HepG2 (cell line): Measurements from ENCODE around the gene ITCH. TPM values are rescaled to one million over a fixed set of nuclear protein-coding genes. Genes with fewer than 3 reads are reported as not detected.
A peak's percentile ranks its signal among the peaks of the same experiment; 100 is the strongest.

Experiments
- ATF1 ChIP-seq: IDR thresholded peaks from 2 replicates; pipeline ENCODE4 v1.6.1; 2016; ENCODE audit warnings: mild to moderate bottlenecking, control low read depth
- CEBPZ ChIP-seq: IDR thresholded peaks from 2 replicates; pipeline ENCODE4 v1.6.1; 2012; ENCODE audit warnings: low read length, improper control_type of control experiment
- JUND ChIP-seq: sonication (generic); formaldehyde crosslinking; IDR thresholded peaks from 2 replicates; pipeline ENCODE4 v1.8.0; 2022; ENCODE audit warnings: mild to moderate bottlenecking, missing genetic modification reagents
- MAFF ChIP-seq: IDR thresholded peaks from 2 replicates; pipeline ENCODE4 v1.6.1; 2011; ENCODE audit warnings: low read depth, low read length, improper control_type of control experiment
- MBD4 ChIP-seq: IDR thresholded peaks from 2 replicates; pipeline ENCODE4 v1.6.1; 2012; ENCODE audit warnings: low read length, inconsistent platforms, borderline replicate concordance
- SIX1 ChIP-seq: sonication (generic); formaldehyde crosslinking; IDR thresholded peaks from 2 replicates; pipeline ENCODE4 v1.4.0; 2020; ENCODE audit warnings: missing genetic modification reagents, borderline replicate concordance
- XRCC5 ChIP-seq: fragments of 200-400 bp; formaldehyde crosslinking; optimal IDR thresholded peaks from 2 replicates; pipeline ENCODE3; 2017; ENCODE audit warnings: mild to moderate bottlenecking, low read length
- ZBTB20 ChIP-seq: sonication (generic); formaldehyde crosslinking; IDR thresholded peaks from 2 replicates; pipeline ENCODE4 v1.8.1; 2023; ENCODE audit warnings: missing genetic modification reagents, low read depth, mild to moderate bottlenecking, borderline replicate concordance
- ZFP37 ChIP-seq: sonication (generic); formaldehyde crosslinking; IDR thresholded peaks from 2 replicates; pipeline ENCODE4 v1.4.0; 2020; ENCODE audit warnings: missing genetic modification reagents, borderline replicate concordance
- ZNF12 ChIP-seq: sonication (generic); formaldehyde crosslinking; IDR thresholded peaks from 2 replicates; pipeline ENCODE4 v1.5.0; 2020; ENCODE audit warnings: missing genetic modification reagents
- ZNF816 ChIP-seq: sonication (generic); formaldehyde crosslinking; IDR thresholded peaks from 2 replicates; pipeline ENCODE4 v1.8.0; 2022; ENCODE audit warnings: missing genetic modification reagents, mild to moderate bottlenecking, borderline replicate concordance
- polyA plus RNA-seq, 8 experiments: library from polyadenylated mRNA; depleted of rRNA in 3 of 8; stranded (reverse) in 7 of 8; unstranded in 1 of 8; fragments of >200 nt; fragmentation: Illumina TruSeq in 4 of 8; extraction: Trizol in 4 of 8; gene quantifications; 2 replicates each; pipeline versions ENCODE4 v1.2.1 to v1.2.3, GENCODE V29; 2011 to 2016; ENCODE audit warnings: low read depth in 4 of 8, missing spikeins in 1 of 8, mixed read lengths in 1 of 8; ENCODE audit not compliant: insufficient read depth in 1 of 8
- total RNA-seq, 5 experiments: library from RNA; depleted of rRNA; stranded (reverse); fragments of >200 nt; fragmentation: Illumina TruSeq; extraction: Trizol; gene quantifications; 2 replicates each; pipeline ENCODE4 v1.2.3, GENCODE V29; 2016; ENCODE audit warnings: low read depth in 1 of 5
- TF ChIP-seq, protein P1 (sequence below): sonication (generic); formaldehyde crosslinking; IDR thresholded peaks from 2 replicates; pipeline ENCODE4 v1.4.0; 2020; ENCODE audit warnings: missing genetic modification reagents
- TF ChIP-seq, protein P2 (sequence below): sonication (generic); formaldehyde crosslinking; IDR thresholded peaks from 2 replicates; pipeline ENCODE4 v1.5.0; 2020; ENCODE audit warnings: missing genetic modification reagents
- TF ChIP-seq, protein P3 (sequence below): sonication (generic); formaldehyde crosslinking; IDR thresholded peaks from 2 replicates; pipeline ENCODE4 v1.4.0; 2020; ENCODE audit warnings: low read depth, mild to moderate bottlenecking, missing genetic modification reagents
- TF ChIP-seq, protein P4 (sequence below): sonication (generic); formaldehyde crosslinking; IDR thresholded peaks from 2 replicates; pipeline ENCODE4 v1.5.0; 2020; ENCODE audit warnings: mild to moderate bottlenecking, missing genetic modification reagents, borderline replicate concordance
- TF ChIP-seq, protein P5 (sequence below): sonication (generic); formaldehyde crosslinking; IDR thresholded peaks from 2 replicates; pipeline ENCODE4 v1.4.0; 2020; ENCODE audit warnings: missing genetic modification reagents, low read depth, mild to moderate bottlenecking, borderline replicate concordance

ITCH gene
- total and polyA plus RNA-seq, 2 of the 13 experiments (the other 11 are each of a cell fraction or from before 2014, with no cell fraction given), result 20.5 to 112 TPM

- TF ChIP-seq, protein P1, sequence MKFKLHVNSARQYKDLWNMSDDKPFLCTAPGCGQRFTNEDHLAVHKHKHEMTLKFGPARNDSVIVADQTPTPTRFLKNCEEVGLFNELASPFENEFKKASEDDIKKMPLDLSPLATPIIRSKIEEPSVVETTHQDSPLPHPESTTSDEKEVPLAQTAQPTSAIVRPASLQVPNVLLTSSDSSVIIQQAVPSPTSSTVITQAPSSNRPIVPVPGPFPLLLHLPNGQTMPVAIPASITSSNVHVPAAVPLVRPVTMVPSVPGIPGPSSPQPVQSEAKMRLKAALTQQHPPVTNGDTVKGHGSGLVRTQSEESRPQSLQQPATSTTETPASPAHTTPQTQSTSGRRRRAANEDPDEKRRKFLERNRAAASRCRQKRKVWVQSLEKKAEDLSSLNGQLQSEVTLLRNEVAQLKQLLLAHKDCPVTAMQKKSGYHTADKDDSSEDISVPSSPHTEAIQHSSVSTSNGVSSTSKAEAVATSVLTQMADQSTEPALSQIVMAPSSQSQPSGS (CRISPR knock-in tag), result no peak
- TF ChIP-seq ZNF816 (CRISPR knock-in tag), result no peak
- no peak for TF ChIP-seq MBD4
- no peak for TF ChIP-seq JUND (CRISPR knock-in tag)
- no peak for TF ChIP-seq ATF1 (CRISPR knock-in tag)
- no peak for TF ChIP-seq MAFF
- TF ChIP-seq ZFP37 (CRISPR knock-in tag), result no peak
- no peak for TF ChIP-seq ZNF12 (CRISPR knock-in tag)
- TF ChIP-seq, protein P2, sequence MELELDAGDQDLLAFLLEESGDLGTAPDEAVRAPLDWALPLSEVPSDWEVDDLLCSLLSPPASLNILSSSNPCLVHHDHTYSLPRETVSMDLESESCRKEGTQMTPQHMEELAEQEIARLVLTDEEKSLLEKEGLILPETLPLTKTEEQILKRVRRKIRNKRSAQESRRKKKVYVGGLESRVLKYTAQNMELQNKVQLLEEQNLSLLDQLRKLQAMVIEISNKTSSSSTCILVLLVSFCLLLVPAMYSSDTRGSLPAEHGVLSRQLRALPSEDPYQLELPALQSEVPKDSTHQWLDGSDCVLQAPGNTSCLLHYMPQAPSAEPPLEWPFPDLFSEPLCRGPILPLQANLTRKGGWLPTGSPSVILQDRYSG (CRISPR knock-in tag), result no peak
- TF ChIP-seq XRCC5, result peak; percentile 78
- no peak for TF ChIP-seq ZBTB20 (CRISPR knock-in tag)
- no peak for TF ChIP-seq CEBPZ
- TF ChIP-seq, protein P3, sequence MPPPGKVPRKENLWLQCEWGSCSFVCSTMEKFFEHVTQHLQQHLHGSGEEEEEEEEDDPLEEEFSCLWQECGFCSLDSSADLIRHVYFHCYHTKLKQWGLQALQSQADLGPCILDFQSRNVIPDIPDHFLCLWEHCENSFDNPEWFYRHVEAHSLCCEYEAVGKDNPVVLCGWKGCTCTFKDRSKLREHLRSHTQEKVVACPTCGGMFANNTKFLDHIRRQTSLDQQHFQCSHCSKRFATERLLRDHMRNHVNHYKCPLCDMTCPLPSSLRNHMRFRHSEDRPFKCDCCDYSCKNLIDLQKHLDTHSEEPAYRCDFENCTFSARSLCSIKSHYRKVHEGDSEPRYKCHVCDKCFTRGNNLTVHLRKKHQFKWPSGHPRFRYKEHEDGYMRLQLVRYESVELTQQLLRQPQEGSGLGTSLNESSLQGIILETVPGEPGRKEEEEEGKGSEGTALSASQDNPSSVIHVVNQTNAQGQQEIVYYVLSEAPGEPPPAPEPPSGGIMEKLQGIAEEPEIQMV (CRISPR knock-in tag), result no peak
- TF ChIP-seq, protein P4, sequence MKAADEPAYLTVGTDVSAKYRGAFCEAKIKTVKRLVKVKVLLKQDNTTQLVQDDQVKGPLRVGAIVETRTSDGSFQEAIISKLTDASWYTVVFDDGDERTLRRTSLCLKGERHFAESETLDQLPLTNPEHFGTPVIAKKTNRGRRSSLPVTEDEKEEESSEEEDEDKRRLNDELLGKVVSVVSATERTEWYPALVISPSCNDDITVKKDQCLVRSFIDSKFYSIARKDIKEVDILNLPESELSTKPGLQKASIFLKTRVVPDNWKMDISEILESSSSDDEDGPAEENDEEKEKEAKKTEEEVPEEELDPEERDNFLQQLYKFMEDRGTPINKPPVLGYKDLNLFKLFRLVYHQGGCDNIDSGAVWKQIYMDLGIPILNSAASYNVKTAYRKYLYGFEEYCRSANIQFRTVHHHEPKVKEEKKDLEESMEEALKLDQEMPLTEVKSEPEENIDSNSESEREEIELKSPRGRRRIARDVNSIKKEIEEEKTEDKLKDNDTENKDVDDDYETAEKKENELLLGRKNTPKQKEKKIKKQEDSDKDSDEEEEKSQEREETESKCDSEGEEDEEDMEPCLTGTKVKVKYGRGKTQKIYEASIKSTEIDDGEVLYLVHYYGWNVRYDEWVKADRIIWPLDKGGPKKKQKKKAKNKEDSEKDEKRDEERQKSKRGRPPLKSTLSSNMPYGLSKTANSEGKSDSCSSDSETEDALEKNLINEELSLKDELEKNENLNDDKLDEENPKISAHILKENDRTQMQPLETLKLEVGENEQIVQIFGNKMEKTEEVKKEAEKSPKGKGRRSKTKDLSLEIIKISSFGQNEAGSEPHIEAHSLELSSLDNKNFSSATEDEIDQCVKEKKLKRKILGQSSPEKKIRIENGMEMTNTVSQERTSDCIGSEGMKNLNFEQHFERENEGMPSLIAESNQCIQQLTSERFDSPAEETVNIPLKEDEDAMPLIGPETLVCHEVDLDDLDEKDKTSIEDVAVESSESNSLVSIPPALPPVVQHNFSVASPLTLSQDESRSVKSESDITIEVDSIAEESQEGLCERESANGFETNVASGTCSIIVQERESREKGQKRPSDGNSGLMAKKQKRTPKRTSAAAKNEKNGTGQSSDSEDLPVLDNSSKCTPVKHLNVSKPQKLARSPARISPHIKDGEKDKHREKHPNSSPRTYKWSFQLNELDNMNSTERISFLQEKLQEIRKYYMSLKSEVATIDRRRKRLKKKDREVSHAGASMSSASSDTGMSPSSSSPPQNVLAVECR (CRISPR knock-in tag), result no peak; the same call in 1 of the 2 replicates
- no peak for TF ChIP-seq SIX1 (CRISPR knock-in tag)
- TF ChIP-seq, protein P5, sequence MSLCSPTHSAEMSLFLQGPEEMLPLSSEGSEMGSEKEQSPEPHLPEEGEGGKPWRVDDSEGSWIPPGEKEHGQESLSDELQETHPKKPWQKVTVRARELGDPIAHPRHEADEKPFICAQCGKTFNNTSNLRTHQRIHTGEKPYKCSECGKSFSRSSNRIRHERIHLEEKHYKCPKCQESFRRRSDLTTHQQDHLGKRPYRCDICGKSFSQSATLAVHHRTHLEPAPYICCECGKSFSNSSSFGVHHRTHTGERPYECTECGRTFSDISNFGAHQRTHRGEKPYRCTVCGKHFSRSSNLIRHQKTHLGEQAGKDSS (CRISPR knock-in tag), result no peak
Measured at GRCh38 chr20:34334654-34335407, 28.2 kb upstream of the ITCH start (continued).
